ENCODE measurements around the gene SLC16A8.

DNA sequence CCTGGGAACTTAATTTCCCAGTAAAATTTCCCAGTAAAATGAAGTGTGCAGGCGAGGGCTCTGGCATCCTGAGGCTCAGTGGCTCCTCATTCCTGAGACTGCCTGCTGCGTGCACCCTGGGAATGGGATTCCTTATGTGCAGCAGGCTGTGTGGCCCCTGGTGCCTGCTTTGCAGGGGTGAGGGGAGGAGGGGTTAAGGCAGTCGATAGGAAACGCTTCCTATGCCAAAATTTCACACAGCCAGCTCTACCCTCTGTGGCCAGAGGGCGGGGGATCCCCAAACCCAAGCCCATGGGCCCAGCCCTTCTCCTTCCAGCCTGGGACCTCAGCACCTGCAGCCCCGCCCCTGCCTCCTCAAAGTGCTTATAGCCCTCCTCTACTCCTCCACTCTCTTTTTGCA lies 38.6 kb upstream of the SLC16A8 start:
- TF ChIP-seq, protein P1, sequence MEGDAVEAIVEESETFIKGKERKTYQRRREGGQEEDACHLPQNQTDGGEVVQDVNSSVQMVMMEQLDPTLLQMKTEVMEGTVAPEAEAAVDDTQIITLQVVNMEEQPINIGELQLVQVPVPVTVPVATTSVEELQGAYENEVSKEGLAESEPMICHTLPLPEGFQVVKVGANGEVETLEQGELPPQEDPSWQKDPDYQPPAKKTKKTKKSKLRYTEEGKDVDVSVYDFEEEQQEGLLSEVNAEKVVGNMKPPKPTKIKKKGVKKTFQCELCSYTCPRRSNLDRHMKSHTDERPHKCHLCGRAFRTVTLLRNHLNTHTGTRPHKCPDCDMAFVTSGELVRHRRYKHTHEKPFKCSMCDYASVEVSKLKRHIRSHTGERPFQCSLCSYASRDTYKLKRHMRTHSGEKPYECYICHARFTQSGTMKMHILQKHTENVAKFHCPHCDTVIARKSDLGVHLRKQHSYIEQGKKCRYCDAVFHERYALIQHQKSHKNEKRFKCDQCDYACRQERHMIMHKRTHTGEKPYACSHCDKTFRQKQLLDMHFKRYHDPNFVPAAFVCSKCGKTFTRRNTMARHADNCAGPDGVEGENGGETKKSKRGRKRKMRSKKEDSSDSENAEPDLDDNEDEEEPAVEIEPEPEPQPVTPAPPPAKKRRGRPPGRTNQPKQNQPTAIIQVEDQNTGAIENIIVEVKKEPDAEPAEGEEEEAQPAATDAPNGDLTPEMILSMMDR (IDR thresholded peaks at IDR 0.05), result no peak
- TF ChIP-seq POLR2A (IDR thresholded peaks at IDR 0.05), result no peak

All from uterus (tissue), 2 donors.